ENCODE measurements around the gene RAB11FIP3. TPM values are rescaled to one million over a fixed set of nuclear protein-coding genes. Genes with fewer than 3 reads are reported as not detected.

Gene RAB11FIP3
- total RNA-seq, 4 donors from 2014 or later: 27.0 to 50.1 (median 34.8) TPM

DNA sequence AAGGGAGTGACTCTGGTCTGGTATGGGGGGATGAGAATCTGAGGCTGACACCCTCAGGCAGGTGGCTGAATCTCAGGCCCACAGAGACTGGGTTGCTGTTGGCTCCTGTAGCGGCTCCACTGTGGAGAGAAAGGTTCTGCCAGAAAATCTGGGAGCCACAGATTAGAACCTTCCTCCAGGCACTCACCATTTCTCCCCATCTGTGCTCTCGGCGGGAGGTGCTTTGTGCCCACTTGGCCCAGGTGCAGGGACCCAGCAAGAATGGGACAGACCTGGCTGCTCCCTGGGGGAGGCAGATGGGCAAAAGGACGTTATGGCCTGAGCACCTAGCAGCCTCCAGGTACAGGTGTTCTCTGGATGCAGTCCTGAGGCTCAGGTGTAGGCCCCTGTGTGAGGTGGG is 20.1 kb downstream of the RAB11FIP3 start:
- Histone ChIP-seq H3K4me1 (peaks cover 24 to 30% of the 10 kb centered on the region in 2 donors), H3K27ac (no peak overlapping the region), H3K36me3 (no peaks in the 10 kb centered on the region), H3K9me3 (no peaks in the 10 kb centered on the region), H3K4me3 (no peak overlapping the region), H3K27me3 (no peaks in the 10 kb centered on the region)
- no peak for TF ChIP-seq POLR2A (IDR thresholded peaks at IDR 0.05)
- TF ChIP-seq, protein P1, sequence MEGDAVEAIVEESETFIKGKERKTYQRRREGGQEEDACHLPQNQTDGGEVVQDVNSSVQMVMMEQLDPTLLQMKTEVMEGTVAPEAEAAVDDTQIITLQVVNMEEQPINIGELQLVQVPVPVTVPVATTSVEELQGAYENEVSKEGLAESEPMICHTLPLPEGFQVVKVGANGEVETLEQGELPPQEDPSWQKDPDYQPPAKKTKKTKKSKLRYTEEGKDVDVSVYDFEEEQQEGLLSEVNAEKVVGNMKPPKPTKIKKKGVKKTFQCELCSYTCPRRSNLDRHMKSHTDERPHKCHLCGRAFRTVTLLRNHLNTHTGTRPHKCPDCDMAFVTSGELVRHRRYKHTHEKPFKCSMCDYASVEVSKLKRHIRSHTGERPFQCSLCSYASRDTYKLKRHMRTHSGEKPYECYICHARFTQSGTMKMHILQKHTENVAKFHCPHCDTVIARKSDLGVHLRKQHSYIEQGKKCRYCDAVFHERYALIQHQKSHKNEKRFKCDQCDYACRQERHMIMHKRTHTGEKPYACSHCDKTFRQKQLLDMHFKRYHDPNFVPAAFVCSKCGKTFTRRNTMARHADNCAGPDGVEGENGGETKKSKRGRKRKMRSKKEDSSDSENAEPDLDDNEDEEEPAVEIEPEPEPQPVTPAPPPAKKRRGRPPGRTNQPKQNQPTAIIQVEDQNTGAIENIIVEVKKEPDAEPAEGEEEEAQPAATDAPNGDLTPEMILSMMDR (IDR thresholded peaks at IDR 0.05 in 4 of 5, conservative IDR thresholded peaks at IDR 0.05 in 1 of 5): no peak
- no peak for ATAC-seq
- no peak for DNase-seq
- intact Hi-C loops (cut with DNase I; ENCODE audit: low total_unique reads) (no loop called here), in situ Hi-C loops (cut with MboI; ENCODE audit: low sequenced_read_pairs in 4 of 4) (no loop called here)

DNA sequence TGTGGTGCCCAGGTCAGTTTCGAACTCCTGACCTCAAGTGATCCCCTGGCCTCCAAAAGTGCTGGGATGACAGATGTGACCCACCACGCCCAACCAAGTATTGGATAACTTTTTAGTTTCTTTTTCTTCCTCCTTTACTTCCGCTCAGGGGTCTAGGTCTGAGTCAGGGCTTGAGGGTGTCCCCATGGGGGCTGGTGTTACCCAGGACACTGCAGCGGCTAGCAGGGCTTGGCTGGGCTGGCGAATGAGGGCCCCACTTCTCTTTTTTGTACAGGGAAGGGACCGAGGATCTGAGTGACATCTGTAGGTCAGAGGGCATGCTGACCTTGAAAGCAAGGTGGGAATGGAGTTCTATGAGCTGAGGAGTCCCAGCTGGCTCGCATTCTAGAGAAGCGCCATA is 24.9 kb downstream of the RAB11FIP3 start:
- Histone ChIP-seq H3K27me3 (no peaks in the 10 kb centered on the region), H3K4me1 (peaks cover 0 to under 1% of the 10 kb centered on the region in 2 donors), H3K36me3 (no peaks in the 10 kb centered on the region), H3K27ac (no peak overlapping the region), H3K4me3 (no peak overlapping the region), H3K9me3 (no peaks in the 10 kb centered on the region)
- in situ Hi-C loops (cut with MboI; ENCODE audit: low sequenced_read_pairs in 4 of 4) (no loop called here), intact Hi-C loops (cut with DNase I; ENCODE audit: low total_unique reads) (no loop called here)
- DNase-seq (no peak), ATAC-seq (no peak)
- TF ChIP-seq, protein P1 (IDR thresholded peaks at IDR 0.05 in 4 of 5, conservative IDR thresholded peaks at IDR 0.05 in 1 of 5): no peak
- TF ChIP-seq POLR2A (IDR thresholded peaks at IDR 0.05): no peak

DNA sequence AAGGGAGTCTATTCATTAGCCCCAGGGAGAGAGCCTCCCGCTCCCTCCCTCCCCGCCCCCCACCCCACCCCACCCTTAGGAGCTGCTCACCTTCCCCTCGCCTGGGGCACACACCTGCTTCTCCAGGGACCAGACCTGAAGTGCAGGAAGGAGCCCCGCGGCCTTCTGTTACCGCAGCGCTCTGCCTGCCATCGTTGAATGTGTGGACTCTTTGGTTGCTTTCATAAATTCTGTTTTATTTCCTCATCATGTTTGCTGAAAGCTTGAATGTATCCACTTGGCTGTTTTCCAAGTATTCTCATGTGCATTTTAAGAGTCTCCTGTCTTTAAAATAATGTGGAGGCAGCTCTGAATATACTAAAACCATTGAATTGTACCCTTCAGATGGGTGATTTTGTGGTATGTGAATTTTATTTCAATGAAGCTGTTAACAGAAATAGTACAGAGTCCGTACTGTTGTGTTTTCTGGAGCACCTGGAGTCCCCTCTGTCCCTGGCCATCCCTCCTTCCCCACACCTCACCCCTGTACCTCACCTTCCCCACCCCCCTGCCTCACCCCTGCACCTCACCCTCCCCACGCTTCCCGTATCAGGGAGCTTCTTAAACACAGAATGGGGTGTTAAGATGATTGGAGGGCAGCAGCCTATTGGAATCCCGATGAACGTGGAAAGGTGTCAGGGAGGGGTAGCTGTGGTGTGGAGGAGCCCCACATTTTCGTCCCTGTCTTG is 25.5 kb downstream of the RAB11FIP3 start:
- no peaks in the 10 kb centered on the region for H3K27me3 ChIP-seq

DNA sequence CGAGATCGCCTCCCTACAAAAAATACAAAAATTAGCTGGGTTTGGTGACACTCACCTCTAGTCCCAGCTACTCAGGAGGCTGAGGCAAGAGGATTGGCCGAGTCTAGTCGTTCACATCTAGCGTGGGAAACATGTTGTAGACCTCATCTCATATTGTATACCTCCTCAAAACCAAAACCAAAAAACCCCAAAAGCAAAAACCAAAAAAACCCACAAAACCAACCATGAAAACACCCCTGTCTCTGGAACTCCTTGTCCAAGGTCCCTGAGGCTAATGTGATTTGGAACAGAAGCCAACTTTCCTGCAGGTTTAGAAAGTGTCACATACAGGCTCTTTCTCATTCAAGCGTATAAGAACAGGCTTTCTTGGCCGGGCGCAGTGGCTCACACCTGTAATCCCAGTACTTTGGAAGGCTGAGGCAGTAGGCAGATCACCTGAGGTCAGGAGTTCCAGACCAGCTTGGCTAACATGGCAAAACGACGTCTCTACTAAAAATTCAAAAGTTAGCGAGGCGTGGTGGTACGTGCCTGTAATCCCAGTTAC is 29.0 kb downstream of the RAB11FIP3 start:
- TF ChIP-seq, protein P1 (IDR thresholded peaks at IDR 0.05 in 4 of 5, conservative IDR thresholded peaks at IDR 0.05 in 1 of 5): no peak
- TF ChIP-seq POLR2A (IDR thresholded peaks at IDR 0.05): no peak
- ATAC-seq (no peak), DNase-seq (no peak)
- intact Hi-C loops (cut with DNase I; ENCODE audit: low total_unique reads) (no loop called here), in situ Hi-C loops (cut with MboI; ENCODE audit: low sequenced_read_pairs in 4 of 4) (no loop called here)
- Histone ChIP-seq H3K4me3 (no peak overlapping the region), H3K9me3 (no peaks in the 10 kb centered on the region), H3K36me3 (no peaks in the 10 kb centered on the region), H3K27ac (no peak overlapping the region), H3K27me3 (no peaks in the 10 kb centered on the region), H3K4me1 (peaks cover 17 to 18% of the 10 kb centered on the region in 2 donors)

More for the DNA sequence above, 25.5 kb downstream of the RAB11FIP3 start:
- Histone ChIP-seq H3K27ac (no peak overlapping the region), H3K4me1 (no peaks in the 10 kb centered on the region), H3K4me3 (no peak overlapping the region), H3K9me3 (no peaks in the 10 kb centered on the region), H3K36me3 (no peaks in the 10 kb centered on the region)
- TF ChIP-seq POLR2A (IDR thresholded peaks at IDR 0.05): no peak
- TF ChIP-seq, protein P1 (IDR thresholded peaks at IDR 0.05 in 4 of 5, conservative IDR thresholded peaks at IDR 0.05 in 1 of 5): no peak
- DNase-seq: no peak
- in situ Hi-C loops (cut with MboI; ENCODE audit: low sequenced_read_pairs in 4 of 4) (no loop called here), intact Hi-C loops (cut with DNase I; ENCODE audit: low total_unique reads) (no loop called here)
- ATAC-seq: no peak

All from gastrocnemius medialis (tissue), 4 donors.